ENCODE results near the gene STT3A.
A peak's percentile ranks its signal among the peaks of the same experiment; 100 is the strongest.

STT3A gene

GRCh38 chr11:125588505-125588904 lies 4.1 kb upstream of the STT3A start:
- no peak for DNase-seq (ENCODE audit: low read depth)

GRCh38 chr11:125591649-125592304 lies 875 bp upstream of the STT3A start:
- no peak for DNase-seq (ENCODE audit: low read depth)

GRCh38 chr11:125593114-125593820 lies 615 bp downstream of the STT3A start:
- no peak for DNase-seq (ENCODE audit: low read depth)

GRCh38 chr11:125594958-125595357 lies 2.3 kb downstream of the STT3A start:
- DNase-seq (ENCODE audit: low read depth), result no peak

- DNase-seq (ENCODE audit: low read depth), result no peak
These were observed 8.0 kb downstream of the STT3A start for GRCh38 chr11:125600663-125601062.

- no peak for DNase-seq (ENCODE audit: low read depth)
These were observed 10.6 kb downstream of the STT3A start for GRCh38 chr11:125603207-125603606.

- DNase-seq (ENCODE audit: low read depth), result no peak
These were observed 12.8 kb downstream of the STT3A start for GRCh38 chr11:125605417-125605816.

GRCh38 chr11:125609545-125609944 lies 16.9 kb downstream of the STT3A start:
- DNase-seq (ENCODE audit: low read depth), result no peak

- no peak for DNase-seq (ENCODE audit: low read depth)
These were observed 25.7 kb downstream of the STT3A start for GRCh38 chr11:125618383-125618782.

GRCh38 chr11:125621995-125622394 lies 29.3 kb downstream of the STT3A start:
- peak; percentile 13 for DNase-seq (ENCODE audit: low read depth)

GRCh38 chr11:125623064-125623463 lies 30.4 kb downstream of the STT3A start:
- no peak for DNase-seq (ENCODE audit: low read depth)

GRCh38 chr11:125624756-125625213 lies 32.1 kb downstream of the STT3A start, which contains the start of gene CHEK1:
TSS of gene CHEK1 (plus strand) at chr11:125625163. CDS start at chr11:125626769, 1,606 bp downstream.
- no peak for DNase-seq (ENCODE audit: low read depth)

GRCh38 chr11:125625225-125625629 lies 32.6 kb downstream of the STT3A start:
- DNase-seq (ENCODE audit: low read depth), result no peak

- peak; percentile 85 for DNase-seq (ENCODE audit: low read depth)
These were observed 33.1 kb downstream of the STT3A start for GRCh38 chr11:125625630-125626287.

- peak; percentile 90 for DNase-seq (ENCODE audit: low read depth)
These were observed 33.8 kb downstream of the STT3A start for GRCh38 chr11:125626288-125626950.

GRCh38 chr11:125627236-125627910 lies 34.7 kb downstream of the STT3A start:
- DNase-seq (ENCODE audit: low read depth), result no peak

GRCh38 chr11:125637840-125638239 lies 45.2 kb downstream of the STT3A start:
- DNase-seq (ENCODE audit: low read depth), result no peak

- no peak for DNase-seq (ENCODE audit: low read depth)
These were observed 45.7 kb downstream of the STT3A start for GRCh38 chr11:125638315-125638714.

- DNase-seq (ENCODE audit: low read depth), result no peak
These were observed 53.2 kb downstream of the STT3A start for GRCh38 chr11:125645871-125646270.

- DNase-seq (ENCODE audit: low read depth), result no peak
These were observed 57.0 kb downstream of the STT3A start for GRCh38 chr11:125649465-125650166.

- DNase-seq (ENCODE audit: low read depth), result no peak
These were observed 70.0 kb downstream of the STT3A start for GRCh38 chr11:125662689-125663088.

Data from fibroblast of the conjunctiva (primary cell).